T-helper 1 cell treated with Interleukin-12 subunit alpha and Interleukin-12 subunit beta and Interleukin-4 antibody, amounts not matched to agents 30 ng/mL and 1 ng/mL, for 36 hours (primary cell): ENCODE measurements around the gene PPDPF. TPM values are rescaled to one million over a fixed set of nuclear protein-coding genes. Genes with fewer than 3 reads are reported as not detected.
"Not testable (repeated sequence)": the region's sequence is repeated elsewhere in the genome, so short reads cannot be mapped to it uniquely, and the experiment has no call there.

Source experiments
- intact Hi-C: fragments of 100-400 bp; cut with micrococcal nuclease; formaldehyde crosslinking; loops from one replicate; pipeline ENCODE4 v1.15.1; 2024
- total RNA-seq: library from RNA; stranded (reverse); gene quantifications from 2 replicates; pipeline ENCODE4 v1.2.3, GENCODE V29; 2022

Gene PPDPF
- total RNA-seq, 1 donor from 2014 or later: 141 TPM

DNA sequence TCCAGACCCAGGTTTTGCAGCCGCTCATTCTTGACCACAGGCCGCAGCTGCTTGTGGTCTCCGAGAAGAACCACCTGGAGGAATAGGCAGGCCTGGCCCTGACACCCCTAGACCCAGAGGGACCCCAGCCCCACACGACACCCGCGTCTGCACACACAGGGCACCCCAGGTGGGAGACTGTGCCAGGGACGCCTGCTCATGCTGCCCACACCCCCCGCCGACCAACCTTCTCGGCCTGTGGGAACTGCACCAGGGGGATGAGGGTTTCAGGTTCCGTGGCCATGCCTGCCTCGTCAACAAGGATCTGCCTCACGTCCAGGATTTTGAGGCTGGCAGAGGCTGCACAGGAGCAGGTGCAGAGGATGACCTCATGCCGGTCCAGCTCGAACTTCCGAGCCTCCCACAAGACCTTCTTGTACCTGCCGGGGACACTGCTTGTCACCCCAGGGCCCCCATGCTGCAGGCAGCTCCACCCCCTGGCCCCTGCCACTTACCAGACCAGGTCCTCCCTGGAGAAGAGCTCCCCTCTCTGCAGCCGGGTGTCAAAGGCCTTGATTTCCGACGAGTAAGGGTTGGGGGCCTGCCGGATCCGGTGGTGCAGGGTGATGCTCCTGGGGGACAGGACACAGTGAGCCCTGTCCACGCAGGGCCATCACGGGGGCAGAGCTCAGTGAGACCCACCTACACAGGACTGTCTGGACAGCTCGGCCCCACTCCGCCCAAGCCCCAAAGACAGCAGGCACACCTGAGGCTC lies 40.5 kb downstream of the PPDPF start:
- intact Hi-C loops: no loop called here

DNA sequence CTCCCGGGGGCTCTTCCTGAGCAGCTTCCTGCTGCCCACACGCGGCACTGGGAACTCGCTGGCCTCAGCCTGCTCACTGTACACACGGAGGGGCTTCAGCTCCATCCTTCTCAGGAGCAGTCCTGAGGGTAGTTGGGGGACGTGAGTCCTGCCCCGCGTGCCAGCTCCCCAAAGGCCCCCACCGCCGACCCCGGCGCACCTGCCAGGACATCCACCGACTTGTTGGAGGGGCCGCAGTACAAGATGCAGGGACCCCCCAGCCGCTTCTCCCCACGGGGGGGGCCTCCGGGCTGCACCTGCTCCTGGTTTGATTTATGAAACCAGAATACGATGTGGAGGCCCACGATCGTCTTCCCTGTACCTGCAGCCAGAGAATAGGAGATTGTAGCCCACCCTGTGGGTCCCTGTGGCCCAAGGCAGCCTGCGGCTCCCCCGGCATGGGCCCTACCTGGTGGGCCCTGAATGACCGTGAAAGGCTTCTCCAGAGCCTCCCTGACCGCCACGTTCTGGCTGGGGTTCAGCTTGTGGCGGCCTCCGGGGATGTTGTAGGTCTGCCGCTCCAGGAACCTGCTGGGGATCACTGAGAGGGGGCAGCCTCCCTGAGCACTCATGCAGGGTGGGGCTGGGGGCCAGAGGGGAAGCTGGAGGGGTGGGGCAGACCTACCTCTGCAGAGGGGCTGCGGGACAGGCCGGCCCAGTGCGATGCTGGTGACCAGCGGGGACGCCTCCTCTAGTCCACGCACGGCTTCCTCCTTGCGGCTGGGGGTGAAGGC lies 41.2 kb downstream of the PPDPF start:
- intact Hi-C loops: no loop called here

DNA sequence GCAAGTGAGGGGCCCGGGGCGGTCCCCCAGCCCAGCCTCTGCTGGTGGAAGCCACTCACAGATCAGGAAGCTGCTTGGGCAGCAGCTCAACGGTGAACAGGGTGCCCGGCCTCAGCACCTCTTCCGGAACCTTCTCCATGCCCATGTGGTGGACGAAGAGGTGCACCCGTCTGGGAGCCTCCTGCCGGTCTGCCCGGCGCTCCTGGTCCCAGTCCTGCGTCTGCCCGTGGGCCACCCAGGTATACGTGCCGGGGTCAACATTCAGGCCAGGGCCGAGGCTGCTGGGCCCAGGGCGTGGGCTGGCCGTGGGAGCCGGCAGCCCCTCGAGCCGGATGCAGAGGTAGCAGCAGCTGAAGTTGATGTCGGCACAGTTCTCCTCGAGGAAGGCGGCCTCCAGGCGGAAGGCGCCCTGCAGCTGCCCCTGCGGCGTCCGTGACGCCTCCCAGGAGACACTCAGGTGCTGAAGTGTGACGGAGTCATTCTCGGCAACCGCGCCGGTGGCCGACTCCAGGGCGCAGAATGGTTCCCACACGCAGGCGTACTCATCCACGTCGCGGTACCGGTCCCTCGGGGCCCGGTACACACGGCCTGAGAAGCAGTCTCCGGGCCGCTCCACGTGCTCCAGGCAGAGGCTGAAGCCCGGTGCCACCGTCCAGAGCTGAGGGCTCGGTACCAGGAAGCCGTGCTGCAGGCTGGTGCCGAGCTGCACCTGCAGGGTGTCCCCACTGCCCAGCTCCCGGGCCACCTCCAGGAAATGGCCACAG lies 42.1 kb downstream of the PPDPF start:
- intact Hi-C loops: no loop called here

DNA sequence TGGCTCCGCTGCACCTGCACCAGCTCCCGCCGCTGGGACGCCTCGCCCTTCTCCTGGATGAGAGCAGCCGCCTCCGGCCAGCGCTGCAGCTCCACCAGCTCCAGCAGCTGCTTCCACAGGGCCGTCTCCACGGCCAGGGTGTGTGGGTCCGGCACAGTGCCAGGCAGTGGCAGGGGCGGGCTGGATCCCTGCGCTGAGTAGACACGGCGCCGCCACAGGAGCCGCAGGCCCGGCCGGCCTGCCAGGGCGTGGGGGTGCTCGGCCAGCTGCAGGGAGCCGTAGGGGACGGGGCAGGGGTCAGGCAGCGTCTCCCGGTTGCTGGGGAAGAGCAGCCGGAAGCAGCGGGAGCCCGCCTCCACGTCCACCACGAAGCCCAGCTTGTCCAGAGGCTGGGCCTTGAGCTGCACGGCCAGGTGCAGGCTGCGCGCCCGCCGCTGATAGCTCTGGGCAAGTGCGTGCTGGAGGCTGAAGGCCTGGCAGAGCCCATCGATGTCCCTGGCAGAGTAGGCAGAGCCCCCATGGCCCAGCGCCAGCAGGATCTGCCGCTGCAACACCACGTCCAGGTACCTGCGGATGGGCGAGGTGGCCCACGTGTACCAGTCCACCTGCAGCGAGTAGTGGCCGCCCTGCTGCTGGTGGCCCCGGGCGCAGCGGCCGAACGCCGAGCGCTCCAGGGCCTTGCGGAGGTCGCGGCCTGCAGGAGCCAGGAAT lies 42.8 kb downstream of the PPDPF start:
- intact Hi-C loops: no loop called here

DNA sequence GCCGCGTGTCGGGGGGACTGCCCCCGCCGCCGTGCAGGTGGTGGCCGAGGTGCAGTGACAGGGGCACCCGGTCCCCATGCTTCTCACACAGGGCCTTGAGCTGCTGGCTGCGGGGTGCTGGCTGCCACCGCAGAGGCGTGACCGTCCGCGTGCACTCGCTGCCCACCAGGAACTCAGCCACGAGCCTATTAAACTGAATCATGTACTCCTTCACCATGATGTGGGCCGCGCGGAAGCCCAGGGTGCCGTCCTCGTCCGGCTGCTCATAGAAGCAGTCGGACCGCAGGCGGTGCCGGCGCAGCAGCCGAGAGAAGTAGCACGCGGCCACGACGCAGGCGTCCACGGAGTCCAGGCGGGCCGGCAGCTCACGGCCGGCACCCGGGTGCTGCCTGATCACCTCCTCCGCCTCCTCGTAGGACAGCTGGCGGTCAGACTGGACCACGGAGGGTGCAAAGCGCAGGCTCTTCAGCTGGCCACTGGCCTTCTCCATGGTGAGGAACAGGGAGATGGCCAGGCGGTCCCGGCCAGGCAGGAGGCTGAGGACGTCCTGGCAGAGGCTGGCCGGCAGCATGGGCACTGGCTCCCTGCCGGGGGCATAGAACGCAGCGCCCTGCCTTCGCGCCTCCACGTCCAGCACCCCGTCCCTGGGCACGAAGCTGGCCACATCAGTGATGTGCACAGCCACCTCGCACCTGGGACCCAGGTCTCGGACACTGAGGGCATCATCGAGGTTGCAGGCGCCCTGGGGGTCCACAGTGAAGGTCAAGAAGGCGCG lies 43.7 kb downstream of the PPDPF start:
- intact Hi-C loops: no loop called here

- intact Hi-C loops: loop anchor here (5.0 kb wide), 1 partner anchor 72 kb away; no protein-coding TSS in a partner anchor
Measured at GRCh38 chr20:63565021-63565698, 44.6 kb downstream of the PPDPF start.

DNA sequence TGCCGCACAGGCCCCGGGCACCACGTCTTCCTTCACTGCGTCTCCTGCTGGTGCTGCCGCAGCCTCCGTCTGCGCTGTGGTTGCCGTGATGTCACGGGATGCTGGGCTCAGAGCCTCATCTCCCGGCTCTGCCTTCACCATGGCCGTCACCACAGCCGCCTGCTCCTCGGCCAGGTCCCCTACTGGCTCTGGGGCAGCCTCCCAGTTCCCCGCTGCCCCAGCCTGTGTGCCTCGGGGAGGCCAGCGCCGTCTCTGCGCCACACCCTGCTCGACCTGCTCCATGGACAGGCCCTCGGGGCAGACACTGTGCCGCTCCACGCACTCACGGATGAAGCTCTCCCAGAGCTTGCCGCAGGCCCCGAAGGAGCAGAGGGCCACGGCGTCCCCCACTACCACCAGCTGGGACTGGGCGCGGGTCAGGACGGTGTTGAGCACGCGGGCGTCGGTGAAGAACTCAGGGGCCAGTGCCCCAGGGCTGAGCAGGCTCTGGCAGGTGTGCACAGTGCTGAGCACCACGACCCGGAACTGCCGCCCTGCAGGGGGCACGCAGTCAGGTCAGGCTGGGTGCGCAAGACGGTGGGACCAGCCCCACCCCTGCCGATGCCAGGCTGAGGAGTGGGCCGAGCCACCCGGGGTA lies 45.3 kb downstream of the PPDPF start:
- intact Hi-C loops: loop anchor here (5.0 kb wide), 1 partner anchor 71 kb away; no protein-coding TSS in a partner anchor

- intact Hi-C loops: loop anchor here (5.0 kb wide), 1 partner anchor 71 kb away; no protein-coding TSS in a partner anchor
Measured at GRCh38 chr20:63566395-63567135, 46.0 kb downstream of the PPDPF start.

DNA sequence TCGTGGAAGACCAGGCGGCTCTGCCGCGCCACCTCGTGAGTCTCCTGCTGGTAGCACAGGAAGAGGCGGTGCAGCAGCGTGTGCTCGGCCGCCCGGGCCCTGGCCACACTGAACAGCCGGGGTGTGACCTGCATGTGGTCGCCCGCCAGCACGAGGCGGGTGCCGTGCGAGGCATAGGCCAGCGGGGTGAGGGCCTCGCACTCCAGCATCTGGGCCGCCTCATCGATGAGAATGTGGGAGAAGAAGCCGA lies 46.5 kb downstream of the PPDPF start:
- intact Hi-C loops: loop anchor here (5.0 kb wide), 1 partner anchor 70 kb away; no protein-coding TSS in a partner anchor

DNA sequence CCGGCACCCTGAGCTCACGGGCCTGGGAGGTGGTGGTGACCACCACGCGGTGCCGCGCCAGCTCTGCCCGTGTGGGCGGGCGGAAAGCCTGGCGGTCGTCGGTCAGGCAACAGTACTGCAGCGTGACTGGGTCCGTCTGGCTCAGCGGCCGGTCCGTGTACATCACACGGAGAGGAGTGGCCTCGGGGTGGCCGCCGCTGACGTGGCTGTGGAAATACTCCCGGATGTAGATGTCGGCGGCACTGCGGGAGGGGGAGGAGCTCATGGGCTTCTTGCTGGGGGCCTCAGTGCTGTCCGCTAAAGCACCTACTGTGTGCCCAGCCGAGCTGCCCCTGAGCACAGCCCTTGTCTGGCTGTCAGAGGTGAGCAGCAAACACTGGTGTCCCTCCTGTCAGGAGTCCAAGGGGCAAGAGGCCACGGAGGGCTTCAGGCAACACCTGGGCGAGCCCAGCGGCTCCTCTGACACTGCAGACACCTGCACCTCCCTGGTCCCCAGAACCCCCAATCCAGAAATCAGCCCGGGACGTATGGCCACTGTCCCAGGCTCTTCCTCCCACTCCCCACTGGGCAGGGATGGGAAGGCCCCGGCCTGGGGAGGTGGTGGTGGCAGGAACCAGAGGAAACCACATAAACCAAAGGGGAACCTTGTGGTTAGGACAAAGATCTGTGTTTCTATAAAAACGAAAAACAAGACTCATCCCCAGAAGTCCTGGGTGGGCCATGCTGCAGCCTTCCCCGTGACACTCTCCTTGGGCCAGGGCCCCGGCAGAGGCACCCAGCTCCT lies 47.0 kb downstream of the PPDPF start:
- intact Hi-C loops: loop anchor here (5.0 kb wide), 1 partner anchor 70 kb away; no protein-coding TSS in a partner anchor

DNA sequence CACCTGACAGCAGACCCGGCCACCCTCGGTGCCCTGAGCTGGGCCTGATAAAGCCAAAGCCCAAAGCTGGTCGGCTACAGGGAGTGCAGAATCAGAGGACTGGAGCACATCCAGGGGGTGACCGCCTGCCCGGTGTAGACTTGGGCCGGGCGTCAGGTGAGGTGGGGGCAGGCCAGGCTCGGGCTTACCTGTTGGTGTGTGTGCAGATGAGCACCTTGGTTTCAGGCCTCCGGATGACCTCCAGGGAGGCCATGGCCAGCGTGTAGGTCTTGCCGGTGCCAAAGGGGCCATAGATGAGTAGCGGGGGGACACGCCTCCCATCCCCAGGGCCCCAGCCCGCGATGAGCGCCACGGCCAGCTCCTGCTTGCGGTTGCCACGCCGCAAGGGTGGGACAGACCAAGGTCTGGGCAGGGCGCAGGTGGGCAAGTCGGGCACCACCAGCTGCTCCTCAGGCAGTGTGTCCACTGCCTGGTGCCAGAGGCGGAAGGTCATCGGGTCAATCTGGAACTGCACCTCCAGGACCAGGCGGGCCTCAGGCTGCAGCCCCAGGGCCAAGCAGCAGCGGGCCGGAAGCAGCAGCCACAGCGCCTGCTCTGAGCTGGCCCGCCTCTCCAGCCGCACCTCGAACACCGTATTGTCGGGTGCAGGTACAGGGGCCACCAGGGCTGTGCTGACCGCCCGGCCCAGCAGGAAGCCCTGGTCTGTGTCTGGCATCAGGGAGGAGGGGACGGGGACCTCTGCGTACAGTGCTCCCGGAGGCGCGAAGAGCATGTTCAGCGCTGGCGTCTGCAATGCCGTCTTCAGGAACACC lies 47.8 kb downstream of the PPDPF start:
- intact Hi-C loops: loop anchor here (5.0 kb wide), 1 partner anchor 69 kb away; no protein-coding TSS in a partner anchor

DNA sequence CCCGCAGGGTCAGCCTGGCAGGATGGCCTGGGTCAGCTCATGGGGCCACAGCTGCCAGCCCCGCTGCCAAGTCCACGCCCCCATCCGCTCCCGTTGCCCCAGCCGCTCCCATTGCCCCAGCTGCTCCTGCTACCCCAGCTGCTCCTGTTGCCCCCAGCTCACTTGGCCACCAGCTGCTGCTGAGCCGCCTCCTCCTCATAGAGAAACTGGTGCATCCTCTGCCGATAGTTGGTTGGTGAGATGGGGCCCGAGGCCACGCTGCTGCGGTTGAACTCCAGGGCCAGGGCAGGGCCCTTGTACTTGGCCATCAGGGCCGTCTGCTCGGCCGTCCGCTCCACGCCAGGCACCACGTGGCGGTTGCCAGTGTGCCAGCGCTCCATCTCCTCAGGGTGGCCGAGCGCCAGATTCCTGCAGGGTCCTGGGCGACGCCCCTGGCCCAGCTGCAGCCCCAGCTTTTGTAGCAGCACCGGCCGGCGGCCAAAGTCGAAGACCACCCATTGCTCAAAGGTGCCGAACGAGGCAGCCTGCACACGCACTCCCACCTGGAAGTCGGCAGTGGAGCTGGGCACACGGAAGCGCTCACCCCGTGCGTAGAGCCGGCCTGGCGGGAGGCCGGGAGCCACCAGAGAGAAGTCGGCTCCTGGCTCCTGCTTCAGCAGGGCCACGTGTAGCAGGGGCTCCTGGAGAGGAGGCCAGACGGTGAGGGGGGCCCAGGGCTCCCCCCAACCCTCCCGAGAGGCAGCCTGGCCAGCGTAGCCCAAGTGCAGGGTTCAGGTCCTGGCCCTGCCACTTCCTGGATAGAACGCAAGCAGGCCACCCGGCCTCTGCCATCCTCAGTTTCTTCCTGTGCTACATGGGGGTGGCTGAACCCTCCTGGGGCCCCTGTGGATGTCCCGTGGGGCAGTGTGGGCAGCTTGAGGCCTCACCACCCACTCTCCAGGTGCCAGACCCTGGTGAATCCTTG lies 48.7 kb downstream of the PPDPF start:
- intact Hi-C loops: loop anchor here (5.0 kb wide), 1 partner anchor 68 kb away; no protein-coding TSS in a partner anchor

GRCh38 chr20:63570281-63571086 lies 49.9 kb downstream of the PPDPF start:
- intact Hi-C loops: no loop called here

- intact Hi-C loops: not testable (repeated sequence)
Measured at GRCh38 chr20:63571087-63571478, 50.5 kb downstream of the PPDPF start.
